ENCODE results near the gene SERBP1.

DNA sequence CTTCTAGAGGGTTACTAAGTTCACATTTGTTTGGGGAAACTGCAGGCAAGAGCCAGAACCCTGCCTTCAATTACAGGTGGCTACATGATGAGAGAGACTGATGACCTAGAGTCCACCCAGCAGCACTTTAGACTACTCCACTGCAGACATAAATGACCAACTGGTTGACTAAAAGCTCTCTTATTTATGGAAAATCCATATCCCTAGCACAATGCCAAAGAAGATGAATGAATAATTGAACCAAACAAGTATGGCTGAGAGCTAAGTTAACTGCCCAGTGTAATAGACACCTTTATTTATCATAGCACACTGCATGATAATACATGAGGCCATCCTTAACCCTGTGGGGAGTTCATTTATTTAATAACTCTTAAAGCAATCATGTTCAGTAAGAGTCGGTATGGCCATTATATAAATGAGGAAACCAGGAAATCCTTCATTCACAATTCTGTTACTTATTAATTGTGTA is 62.1 kb downstream of the SERBP1 start:
- TF ChIP-seq SIN3A (conservative IDR thresholded peaks at IDR 0.05 in 1 of 2, IDR thresholded peaks at IDR 0.05 in 1 of 2; ENCODE audit: low read depth in 1 of 2, low read length in 2 of 2) (no peak), EZH2 (IDR thresholded peaks at IDR 0.05; ENCODE audit: low read depth, low read length, severe bottlenecking) (no peak), EP300 (IDR thresholded peaks at IDR 0.05; ENCODE audit: borderline replicate concordance in 1 of 2, low read depth in 2 of 2, low read length in 2 of 2) (no peak), CTCF (IDR thresholded peaks at IDR 0.05; ENCODE audit: control extremely low read depth in 1 of 3, insufficient read depth in 1 of 3, low read depth in 1 of 3, low read length in 3 of 3) (no peak), POLR2A (IDR thresholded peaks at IDR 0.05; ENCODE audit: control extremely low read depth in 1 of 2, low read depth in 2 of 2, low read length in 2 of 2) (no peak), SP1 (IDR thresholded peaks at IDR 0.05; ENCODE audit: low read depth, low read length) (no peak)
